ENCODE results near the gene GGT6.

- no peak for TF ChIP-seq CTCF (conservative IDR thresholded peaks at IDR 0.05; ENCODE audit: low read length)
- TF ChIP-seq EZH2phosphoT487 (IDR thresholded peaks at IDR 0.05; ENCODE audit: borderline replicate concordance): no peak
Measured at GRCh38 chr17:4596636-4597380, 36.4 kb upstream of the GGT6 start.
